Hepatocyte (in vitro differentiated cells): ENCODE data around the gene FAM181A. TPM values are rescaled to one million over a fixed set of nuclear protein-coding genes. Genes with fewer than 3 reads are reported as not detected.

Source experiments
- DNase-seq: peaks from one replicate; pipeline ENCODE4 v3.0.0-alpha.2; 2016; ENCODE audit warnings: low spot score
- H2AFZ ChIP-seq: fragments of 200-600 bp; sonication (generic); 2 replicates; pipeline ENCODE4 v1.6.0; 2016; ENCODE audit warnings: antibody characterized with exemption, mild to moderate bottlenecking
- H3K27ac ChIP-seq: fragments of 200-600 bp; sonication (generic); 2 replicates; pipeline ENCODE4 v1.5.1; 2016; ENCODE audit warnings: mild to moderate bottlenecking
- H3K27me3 ChIP-seq: fragments of 200-600 bp; sonication (generic); 2 replicates; pipeline ENCODE4 v1.6.1; 2016
- H3K36me3 ChIP-seq: fragments of 200-600 bp; sonication (generic); replicated peaks from 2 replicates; pipeline ENCODE4 v1.5.1; 2016; ENCODE audit warnings: low read depth; ENCODE audit not compliant: insufficient read depth
- H3K4me1 ChIP-seq: fragments of 200-600 bp; sonication (generic); 2 replicates; pipeline ENCODE4 v1.5.1; 2016; ENCODE audit warnings: mild to moderate bottlenecking, moderate library complexity; ENCODE audit not compliant: insufficient read depth
- H3K4me2 ChIP-seq: fragments of 200-600 bp; sonication (generic); 2 replicates; pipeline ENCODE4 v1.6.0; 2016
- H3K4me3 ChIP-seq: fragments of 200-600 bp; sonication (generic); 2 replicates; pipeline ENCODE4 v1.5.1; 2016; ENCODE audit warnings: mild to moderate bottlenecking
- H3K79me2 ChIP-seq: fragments of 200-600 bp; sonication (generic); 2 replicates; pipeline ENCODE4 v1.6.0; 2017; ENCODE audit warnings: mild to moderate bottlenecking
- H3K9me2 ChIP-seq: fragments of 200-600 bp; sonication (generic); replicated peaks from 2 replicates; pipeline ENCODE4 v1.6.0; 2017; ENCODE audit warnings: mild to moderate bottlenecking; ENCODE audit not compliant: insufficient read depth
- H3K9me3 ChIP-seq: fragments of 200-600 bp; sonication (generic); 2 replicates; pipeline ENCODE4 v1.5.1; 2016; ENCODE audit warnings: low read depth, mild to moderate bottlenecking
- H4K20me1 ChIP-seq: fragments of 200-600 bp; sonication (generic); 2 replicates; pipeline ENCODE4 v1.6.0; 2016; ENCODE audit warnings: mild to moderate bottlenecking; ENCODE audit not compliant: insufficient read depth, poor library complexity, severe bottlenecking
- EZH2 ChIP-seq: fragments of 200-600 bp; sonication (generic); IDR thresholded peaks from 2 replicates; pipeline ENCODE4 v1.6.1; 2016; ENCODE audit warnings: antibody characterized with exemption, mild to moderate bottlenecking, borderline replicate concordance
- EZH2phosphoT487 ChIP-seq: fragments of 200-600 bp; sonication (generic); IDR thresholded peaks from one replicate; pipeline ENCODE4 v1.6.1; 2018; ENCODE audit warnings: antibody characterized with exemption, mild to moderate bottlenecking, low read depth, moderate library complexity; ENCODE audit not compliant: unreplicated experiment, severe bottlenecking
- WGBS: methylation state at CpG from one replicate; pipeline ENCODE4 v1.1.6; 2016; ENCODE audit warnings: low lambda C conversion rate; ENCODE audit errors: missing lambda C conversion rate; 5-methylcytosine and 5-hydroxymethylcytosine counted together
- polyA plus RNA-seq: library from polyadenylated mRNA; unstranded; fragments of >200 nt; fragmentation: Nextera tagmentation; extraction: Ambion mirVana; gene quantifications from 2 replicates; pipeline ENCODE4 v1.2.1, GENCODE V29; 2016
- total RNA-seq: library from RNA; depleted of rRNA; stranded (reverse); fragments of >200 nt; gene quantifications from 2 replicates; pipeline ENCODE4 v1.2.3, GENCODE V29; 2014
- TF ChIP-seq, protein P1 (sequence below): fragments of 200-600 bp; sonication (generic); IDR thresholded peaks from 2 replicates; pipeline ENCODE4 v1.5.1; 2016; ENCODE audit warnings: antibody characterized with exemption, mild to moderate bottlenecking; ENCODE audit not compliant: poor library complexity

FAM181A gene
- total and polyA plus RNA-seq, 2 experiments from 2014 or later, result not detected

- H3K27me3 ChIP-seq, result no peaks in the 10 kb centered on the region
- H3K4me1 ChIP-seq, result peaks cover 8% of the 10 kb centered on the region
- no peaks in the 10 kb centered on the region for H3K9me3 ChIP-seq
- WGBS, result 96% methylated on average over 3 of the region's 3 CpGs
- H3K4me2 ChIP-seq, result no peak overlapping the region
- TF ChIP-seq, protein P1, sequence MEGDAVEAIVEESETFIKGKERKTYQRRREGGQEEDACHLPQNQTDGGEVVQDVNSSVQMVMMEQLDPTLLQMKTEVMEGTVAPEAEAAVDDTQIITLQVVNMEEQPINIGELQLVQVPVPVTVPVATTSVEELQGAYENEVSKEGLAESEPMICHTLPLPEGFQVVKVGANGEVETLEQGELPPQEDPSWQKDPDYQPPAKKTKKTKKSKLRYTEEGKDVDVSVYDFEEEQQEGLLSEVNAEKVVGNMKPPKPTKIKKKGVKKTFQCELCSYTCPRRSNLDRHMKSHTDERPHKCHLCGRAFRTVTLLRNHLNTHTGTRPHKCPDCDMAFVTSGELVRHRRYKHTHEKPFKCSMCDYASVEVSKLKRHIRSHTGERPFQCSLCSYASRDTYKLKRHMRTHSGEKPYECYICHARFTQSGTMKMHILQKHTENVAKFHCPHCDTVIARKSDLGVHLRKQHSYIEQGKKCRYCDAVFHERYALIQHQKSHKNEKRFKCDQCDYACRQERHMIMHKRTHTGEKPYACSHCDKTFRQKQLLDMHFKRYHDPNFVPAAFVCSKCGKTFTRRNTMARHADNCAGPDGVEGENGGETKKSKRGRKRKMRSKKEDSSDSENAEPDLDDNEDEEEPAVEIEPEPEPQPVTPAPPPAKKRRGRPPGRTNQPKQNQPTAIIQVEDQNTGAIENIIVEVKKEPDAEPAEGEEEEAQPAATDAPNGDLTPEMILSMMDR, result no peak
- TF ChIP-seq EZH2 (no peak), EZH2phosphoT487 (no peak)
- DNase-seq, result no peak
- no peak overlapping the region for H3K27ac ChIP-seq
- H3K4me3 ChIP-seq, result no peak overlapping the region
- no peak overlapping the region for H2AFZ ChIP-seq
- H3K79me2 ChIP-seq, result no peaks in the 10 kb centered on the region
- no peaks in the 10 kb centered on the region for H4K20me1 ChIP-seq
- no peaks in the 10 kb centered on the region for H3K36me3 ChIP-seq
- no peaks in the 10 kb centered on the region for H3K9me2 ChIP-seq
Measured at GRCh38 chr14:93964820-93965286, 37.7 kb downstream of the FAM181A start.

- H3K9me3 ChIP-seq, result no peaks in the 10 kb centered on the region
- WGBS, result 84% methylated on average over 3 of the region's 3 CpGs
- no peak overlapping the region for H3K4me3 ChIP-seq
- peaks cover 3% of the 10 kb centered on the region for H3K4me1 ChIP-seq
- H3K27ac ChIP-seq, result no peak overlapping the region
- H4K20me1 ChIP-seq, result no peaks in the 10 kb centered on the region
- H3K9me2 ChIP-seq, result no peaks in the 10 kb centered on the region
- no peaks in the 10 kb centered on the region for H3K79me2 ChIP-seq
- no peaks in the 10 kb centered on the region for H3K36me3 ChIP-seq
- H3K4me2 ChIP-seq, result no peak overlapping the region
- H2AFZ ChIP-seq, result no peak overlapping the region
- no peak for DNase-seq
- no peaks in the 10 kb centered on the region for H3K27me3 ChIP-seq
- no peak for TF ChIP-seq EZH2phosphoT487
- TF ChIP-seq, protein P1, result no peak
- no peak for TF ChIP-seq EZH2
Measured at GRCh38 chr14:93965287-93965821, 38.2 kb downstream of the FAM181A start.

- Histone ChIP-seq H3K27ac (no peak overlapping the region), H3K79me2 (no peaks in the 10 kb centered on the region), H3K4me3 (no peak overlapping the region), H3K4me2 (no peak overlapping the region), H3K9me2 (no peaks in the 10 kb centered on the region), H3K36me3 (no peaks in the 10 kb centered on the region), H3K9me3 (no peaks in the 10 kb centered on the region), H2AFZ (no peak overlapping the region), H4K20me1 (no peaks in the 10 kb centered on the region), H3K27me3 (no peaks in the 10 kb centered on the region), H3K4me1 (no peaks in the 10 kb centered on the region)
- no peak for DNase-seq
- WGBS, result 94% methylated on average over 3 of the region's 3 CpGs
- TF ChIP-seq EZH2phosphoT487, result no peak
- TF ChIP-seq EZH2, result no peak
- TF ChIP-seq, protein P1, result no peak
Measured at GRCh38 chr14:93965946-93966474, 38.9 kb downstream of the FAM181A start.
